Measurements from ENCODE around the gene IL17REL. TPM values are rescaled to one million over a fixed set of nuclear protein-coding genes. Genes with fewer than 3 reads are reported as not detected.

IL17REL gene
- total RNA-seq, 1 donor from 2014 or later = not detected

DNA sequence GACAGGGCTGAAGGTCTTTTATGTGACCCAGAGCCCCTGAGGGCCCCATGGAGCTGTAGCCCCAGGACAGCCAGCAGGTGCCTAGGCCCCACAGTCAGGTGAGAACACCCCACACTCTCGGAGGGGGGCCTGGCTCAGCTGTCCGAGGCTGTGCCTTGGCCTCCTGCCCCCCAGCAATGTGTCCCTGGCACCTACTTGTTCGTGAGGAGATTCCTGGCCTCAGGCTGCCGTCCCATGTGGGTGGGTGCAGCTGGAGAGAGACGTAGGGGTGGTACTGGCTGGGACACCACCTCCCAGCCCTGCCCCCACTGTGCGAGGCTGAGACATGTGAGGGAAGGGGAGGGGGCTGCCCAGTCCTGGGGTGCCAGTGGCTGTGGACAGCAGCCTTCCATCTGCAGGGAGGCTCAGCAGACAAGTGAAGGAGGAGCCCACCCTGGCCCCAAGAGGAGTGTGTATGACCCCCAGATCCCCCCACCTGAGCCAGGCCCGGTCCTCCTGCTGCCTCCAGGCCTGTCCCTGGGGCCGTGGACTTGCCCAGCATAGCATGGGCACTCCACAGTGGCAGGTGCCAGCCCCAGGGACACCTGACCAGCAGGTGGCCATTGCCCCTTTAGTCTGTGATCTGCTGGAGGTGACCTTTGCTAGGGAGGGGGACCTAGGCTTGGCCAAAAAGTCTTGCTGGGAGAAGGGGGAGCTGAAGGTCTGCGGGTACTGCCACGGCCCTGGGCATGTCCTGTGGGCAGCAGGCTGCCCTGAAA, 17.0 kb downstream of the IL17REL start:
- no peaks in the 10 kb centered on the region for H3K9me3 ChIP-seq
- peaks cover 4% of the 10 kb centered on the region for H3K4me1 ChIP-seq
- TF ChIP-seq, protein P1, sequence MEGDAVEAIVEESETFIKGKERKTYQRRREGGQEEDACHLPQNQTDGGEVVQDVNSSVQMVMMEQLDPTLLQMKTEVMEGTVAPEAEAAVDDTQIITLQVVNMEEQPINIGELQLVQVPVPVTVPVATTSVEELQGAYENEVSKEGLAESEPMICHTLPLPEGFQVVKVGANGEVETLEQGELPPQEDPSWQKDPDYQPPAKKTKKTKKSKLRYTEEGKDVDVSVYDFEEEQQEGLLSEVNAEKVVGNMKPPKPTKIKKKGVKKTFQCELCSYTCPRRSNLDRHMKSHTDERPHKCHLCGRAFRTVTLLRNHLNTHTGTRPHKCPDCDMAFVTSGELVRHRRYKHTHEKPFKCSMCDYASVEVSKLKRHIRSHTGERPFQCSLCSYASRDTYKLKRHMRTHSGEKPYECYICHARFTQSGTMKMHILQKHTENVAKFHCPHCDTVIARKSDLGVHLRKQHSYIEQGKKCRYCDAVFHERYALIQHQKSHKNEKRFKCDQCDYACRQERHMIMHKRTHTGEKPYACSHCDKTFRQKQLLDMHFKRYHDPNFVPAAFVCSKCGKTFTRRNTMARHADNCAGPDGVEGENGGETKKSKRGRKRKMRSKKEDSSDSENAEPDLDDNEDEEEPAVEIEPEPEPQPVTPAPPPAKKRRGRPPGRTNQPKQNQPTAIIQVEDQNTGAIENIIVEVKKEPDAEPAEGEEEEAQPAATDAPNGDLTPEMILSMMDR (IDR thresholded peaks at IDR 0.05) = no peak
- no peaks in the 10 kb centered on the region for H3K36me3 ChIP-seq
- ATAC-seq = no peak
- no peak overlapping the region for H3K27ac ChIP-seq
- H3K27me3 ChIP-seq = no peaks in the 10 kb centered on the region
- no peak overlapping the region for H3K4me3 ChIP-seq
- intact Hi-C loops (cut with DNase I) = no loop called here
- peak; percentile 61 for DNase-seq

DNA sequence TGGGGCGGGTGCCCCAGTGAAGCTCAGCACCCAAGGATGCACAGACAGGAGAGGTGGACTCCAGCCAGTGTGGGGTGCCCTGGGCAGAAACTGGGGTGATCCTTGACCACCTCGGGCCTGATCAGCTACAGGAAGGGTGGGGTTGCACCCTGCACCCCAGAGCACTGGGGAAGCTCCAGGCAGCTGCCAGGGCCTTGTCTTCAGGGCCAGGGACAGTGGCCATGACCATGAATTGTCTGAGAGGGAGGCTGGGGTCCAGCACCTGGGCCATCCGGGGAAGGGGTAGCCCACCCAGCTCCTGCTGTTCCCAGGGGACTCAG, 17.6 kb downstream of the IL17REL start:
- Histone ChIP-seq H3K9me3 (no peaks in the 10 kb centered on the region), H3K4me1 (peaks cover 4% of the 10 kb centered on the region), H3K36me3 (no peaks in the 10 kb centered on the region), H3K27me3 (no peaks in the 10 kb centered on the region), H3K27ac (no peak overlapping the region), H3K4me3 (no peak overlapping the region)
- no peak for ATAC-seq
- DNase-seq = peak; percentile 57
- intact Hi-C loops (cut with DNase I) = no loop called here
- TF ChIP-seq, protein P1 (IDR thresholded peaks at IDR 0.05) = no peak

DNA sequence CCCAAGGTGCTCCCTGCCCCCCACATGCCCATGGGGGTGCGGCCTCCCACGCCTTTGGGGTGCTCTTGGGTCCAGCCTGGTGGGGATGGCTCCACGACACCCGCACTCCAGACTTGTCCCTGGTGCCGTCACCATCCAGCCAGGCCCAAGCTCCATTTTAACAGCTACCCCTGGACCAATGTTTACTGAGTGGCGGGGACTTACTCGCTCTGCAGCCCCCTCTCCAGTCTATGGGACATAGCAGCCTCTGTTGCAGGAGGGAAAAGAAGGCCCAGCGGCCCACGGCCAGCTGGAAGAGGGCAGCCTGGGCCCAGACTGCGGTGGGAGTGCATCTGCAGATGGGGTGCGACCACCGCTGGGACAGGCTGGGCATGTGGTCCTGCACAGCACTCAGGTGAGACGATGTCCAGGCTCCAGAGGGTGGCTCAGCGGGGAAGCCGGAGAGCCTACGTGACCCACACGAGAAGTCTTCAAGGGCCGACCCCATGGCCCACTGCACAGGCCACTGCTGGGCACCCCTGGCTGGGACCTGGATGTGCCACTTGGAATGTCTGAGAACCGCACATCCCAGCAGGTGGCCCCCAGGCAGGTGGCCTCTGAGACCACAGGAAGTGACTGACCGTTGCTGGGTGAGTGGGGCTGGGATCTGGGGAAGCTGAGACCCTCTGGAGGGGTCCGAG, 18.1 kb downstream of the IL17REL start:
- Histone ChIP-seq H3K27ac (no peak overlapping the region), H3K4me1 (peaks cover 4% of the 10 kb centered on the region), H3K36me3 (no peaks in the 10 kb centered on the region), H3K9me3 (no peaks in the 10 kb centered on the region), H3K27me3 (no peaks in the 10 kb centered on the region), H3K4me3 (no peak overlapping the region)
- no peak for ATAC-seq
- TF ChIP-seq, protein P1 (IDR thresholded peaks at IDR 0.05) = no peak
- DNase-seq = peak; percentile 58
- intact Hi-C loops (cut with DNase I) = no loop called here

DNA sequence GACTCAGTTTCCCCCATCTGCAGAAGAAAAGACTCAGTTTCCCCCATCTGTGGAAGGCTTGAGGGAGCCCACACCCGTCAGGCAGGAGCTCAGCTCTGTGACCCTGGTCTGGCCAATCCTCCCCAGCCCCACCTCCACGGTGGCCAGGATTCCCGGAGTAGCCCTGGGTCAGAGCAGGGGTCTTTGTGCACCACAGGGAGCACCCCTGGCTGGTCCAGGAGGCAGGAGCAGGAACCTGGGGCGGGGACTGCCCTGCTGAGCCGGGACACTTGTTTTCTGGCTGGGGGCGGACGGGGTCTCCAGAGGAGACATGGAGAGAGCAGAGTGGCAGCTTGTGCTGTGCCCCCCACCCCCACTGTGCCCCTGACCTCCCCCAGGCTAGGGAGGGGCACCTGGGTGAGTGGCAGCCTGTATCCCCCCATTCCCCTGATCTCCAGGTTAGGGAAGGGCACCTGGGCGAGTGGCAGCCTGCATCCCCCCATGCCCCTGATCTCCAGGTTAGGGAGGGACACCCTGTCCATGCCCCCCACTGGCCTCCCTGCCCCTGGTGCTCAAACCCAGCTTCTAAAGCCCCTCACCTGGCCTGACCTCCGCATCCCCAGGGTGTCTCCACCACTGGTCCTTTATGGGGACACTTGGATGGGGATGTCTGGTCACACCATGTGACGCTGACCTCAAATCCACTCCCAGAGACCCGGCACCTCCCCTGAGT, 18.8 kb downstream of the IL17REL start:
- TF ChIP-seq, protein P1 (IDR thresholded peaks at IDR 0.05) = no peak
- Histone ChIP-seq H3K36me3 (no peaks in the 10 kb centered on the region), H3K4me3 (no peak overlapping the region), H3K4me1 (peaks cover 4% of the 10 kb centered on the region), H3K9me3 (no peaks in the 10 kb centered on the region), H3K27me3 (no peaks in the 10 kb centered on the region), H3K27ac (no peak overlapping the region)
- intact Hi-C loops (cut with DNase I) = no loop called here
- ATAC-seq (no peak), DNase-seq (peak; percentile 48)

DNA sequence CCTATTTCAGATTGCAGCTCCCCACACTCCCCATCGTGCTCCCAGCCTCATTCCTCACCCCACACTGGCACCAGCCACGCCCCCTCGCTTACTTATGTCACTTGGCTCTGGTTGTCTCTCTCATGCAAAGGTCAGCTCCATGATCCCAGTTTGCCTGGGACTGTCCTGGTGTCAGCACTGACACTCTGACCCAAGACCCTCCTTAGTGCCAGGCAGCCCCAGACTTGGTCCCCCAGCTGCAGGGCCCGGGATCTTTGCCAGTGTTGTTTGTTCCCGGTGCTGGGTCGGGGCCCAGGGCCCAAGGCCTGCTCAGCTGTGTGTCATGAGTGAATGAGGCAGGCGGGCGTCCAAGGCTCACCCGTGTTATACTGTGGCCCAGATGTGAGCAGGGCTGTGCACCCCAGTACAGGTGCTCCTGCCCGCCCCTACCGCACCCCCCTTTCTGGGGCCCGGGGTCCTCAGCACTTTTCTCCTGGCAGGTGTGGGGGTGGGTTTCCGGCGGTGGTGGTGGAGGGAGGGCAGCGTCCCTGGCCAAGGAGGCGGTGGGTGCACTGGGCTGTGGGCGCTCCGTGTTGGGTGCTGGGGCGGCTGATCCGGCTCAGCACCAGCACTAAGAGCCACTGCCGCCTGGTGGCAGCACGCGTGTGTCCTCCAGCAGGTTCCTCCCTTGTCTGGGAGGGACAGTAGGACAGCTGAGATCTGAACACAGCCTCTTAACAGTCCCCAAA, 19.5 kb downstream of the IL17REL start:
- ATAC-seq = peak; percentile 90
- TF ChIP-seq, protein P1 (IDR thresholded peaks at IDR 0.05) = peak; percentile 69
- H3K27ac ChIP-seq = no peak overlapping the region
- peak; percentile 88 for DNase-seq
- intact Hi-C loops (cut with DNase I) = no loop called here
- no peak overlapping the region for H3K4me3 ChIP-seq
- H3K27me3 ChIP-seq = no peaks in the 10 kb centered on the region
- no peaks in the 10 kb centered on the region for H3K9me3 ChIP-seq
- no peaks in the 10 kb centered on the region for H3K36me3 ChIP-seq
- H3K4me1 ChIP-seq = peaks cover 4% of the 10 kb centered on the region
